HCT116 (cell line): ENCODE results near the gene TTF1. TPM values are rescaled to one million over a fixed set of nuclear protein-coding genes. Genes with fewer than 3 reads are reported as not detected.

Source experiments
- ATAC-seq: fragments of 200-7000 bp; cut with Tn5 transposase; 2 replicates; pipeline ENCODE4 v1.9.1; 2020; ENCODE audit warnings: mild to moderate bottlenecking, moderate library complexity
- BruUV-seq: library from RNA; stranded (reverse); fragments of 400-500 nt; replicated peaks from 2 replicates; lab custom pipeline; 2021; lab: Mats Ljungman, UMichigan
- CTCF ChIA-PET: fragments of 300-600 bp; sonication (Branson Sonifier 250); formaldehyde crosslinking; loops from one replicate; lab custom pipeline; 2021; ENCODE audit warnings: antibody characterized with exemption; lab: Charles Lee
- POLR2A ChIA-PET: fragments of 300-600, 350-600 bp; sonication (Branson Sonifier 250); formaldehyde crosslinking; loops from one replicate; lab custom pipeline; 2021; ENCODE audit warnings: antibody characterized with exemption; lab: Charles Lee
- RAD21 ChIA-PET, 2 experiments: fragments of 300-600 bp; sonication (Branson Sonifier 250); formaldehyde crosslinking; loops; one replicate each; lab custom pipeline; 2023; ENCODE audit warnings: low total read pairs in 2 of 2; ENCODE audit not compliant: uncharacterized antibody in 2 of 2, unreplicated experiment in 2 of 2, low non-redundant PET in 1 of 2; lab: Charles Lee
- DNase-seq: peaks from one replicate; pipeline ENCODE4 v3.0.0-alpha.2; 2010; ENCODE audit warnings: low read depth, low spot score
- H2AFZ ChIP-seq: fragments of 200-600 bp; shearing (Covaris generic), sonication (generic); 2 replicates; pipeline ENCODE4 v1.6.1; 2017; ENCODE audit warnings: low read depth, mixed run types, mixed read lengths, antibody characterized with exemption, low read length; ENCODE audit not compliant: poor library complexity, severe bottlenecking
- H3K27ac ChIP-seq: 2 replicates; pipeline ENCODE4 v1.5.1; 2012; ENCODE audit warnings: low read depth, low read length
- H3K27me3 ChIP-seq: fragments of 200-600 bp; sonication (generic); 2 replicates; pipeline ENCODE4 v1.6.1; 2016; ENCODE audit warnings: mixed run types, low read length, mixed read lengths; ENCODE audit not compliant: insufficient read depth
- H3K36me3 ChIP-seq, 2 experiments: fragments of 200-500 bp in 1 of 2; fragments of 200-600 bp in 1 of 2; sonication (Bioruptor generic) in 1 of 2; sonication (generic) in 1 of 2; 2 replicates each; pipeline versions ENCODE4 v1.5.1 to v1.6.1; 2014 to 2016; ENCODE audit warnings: low read length in 2 of 2, inconsistent platforms in 1 of 2, mixed read lengths in 1 of 2, mixed run types in 1 of 2; ENCODE audit not compliant: insufficient read depth in 2 of 2, control insufficient read depth in 1 of 2
- H3K4me1 ChIP-seq, 2 experiments: fragments of 200-600 bp in 1 of 2; sonication (generic) in 1 of 2; 2 replicates each; pipeline versions ENCODE4 v1.5.1 to v1.6.1; 2012 to 2017; ENCODE audit warnings: low read length in 2 of 2, inconsistent platforms in 1 of 2, mild to moderate bottlenecking in 1 of 2, mixed read lengths in 1 of 2, mixed run types in 1 of 2, moderate library complexity in 1 of 2; ENCODE audit not compliant: insufficient read depth in 2 of 2, control insufficient read depth in 1 of 2
- H3K4me2 ChIP-seq: fragments of 200-600 bp; sonication (generic); 2 replicates; pipeline ENCODE4 v1.6.1; 2017; ENCODE audit warnings: mixed run types, low read length, mixed read lengths
- H3K4me3 ChIP-seq, 2 experiments: fragments of 200-600 bp in 1 of 2; sonication (generic) in 1 of 2; replicated peaks in 1 of 2; 2 replicates each; pipeline ENCODE4 v1.5.1; 2011 to 2016; ENCODE audit warnings: low read length in 2 of 2, control low read depth in 1 of 2, low read depth in 1 of 2, mild to moderate bottlenecking in 1 of 2, mixed read lengths in 1 of 2, mixed run types in 1 of 2
- H3K79me2 ChIP-seq: fragments of 200-600 bp; sonication (generic); 2 replicates; pipeline ENCODE4 v1.6.1; 2017; ENCODE audit warnings: mild to moderate bottlenecking, mixed run types, low read length, moderate library complexity, mixed read lengths; ENCODE audit not compliant: insufficient read depth
- H3K9ac ChIP-seq: fragments of 200-600 bp; sonication (generic); 2 replicates; pipeline ENCODE4 v1.6.1; 2016; ENCODE audit warnings: low read length, mixed read lengths
- H3K9me2 ChIP-seq: fragments of 200-600 bp; sonication (generic), shearing (Covaris generic); 2 replicates; pipeline ENCODE4 v1.6.1; 2017; ENCODE audit warnings: mixed run types, mild to moderate bottlenecking, moderate library complexity; ENCODE audit not compliant: insufficient read depth
- H3K9me3 ChIP-seq, 2 experiments: fragments of 200-500 bp in 1 of 2; fragments of 200-600 bp in 1 of 2; sonication (Bioruptor generic) in 1 of 2; sonication (generic) in 1 of 2; 2 replicates each; pipeline ENCODE4 v1.6.1; 2014 to 2017; ENCODE audit warnings: low read length in 2 of 2, mixed read lengths in 2 of 2, inconsistent platforms in 1 of 2, low read depth in 1 of 2, mild to moderate bottlenecking in 1 of 2, mixed run types in 1 of 2, moderate library complexity in 1 of 2; ENCODE audit not compliant: control insufficient read depth in 1 of 2, insufficient read depth in 1 of 2
- H4K20me1 ChIP-seq: fragments of 200-600 bp; sonication (generic), shearing (Covaris generic); 2 replicates; pipeline ENCODE4 v1.6.1; 2017; ENCODE audit warnings: mixed run types, mild to moderate bottlenecking, moderate library complexity; ENCODE audit not compliant: insufficient read depth
- CBX3 ChIP-seq: IDR thresholded peaks from 2 replicates; pipeline ENCODE4 v1.6.1; 2012; ENCODE audit warnings: low read depth
- CEBPB ChIP-seq: IDR thresholded peaks from 2 replicates; pipeline ENCODE4 v1.6.1; 2012; ENCODE audit warnings: low read depth
- CTCF ChIP-seq, 3 experiments: fragments of 200-600 bp in 1 of 3; sonication (generic) in 1 of 3; IDR thresholded peaks in 2 of 3; conservative IDR thresholded peaks in 1 of 3; 2 replicates each; pipeline ENCODE4 v1.5.1; 2012 to 2017; ENCODE audit warnings: low read depth in 2 of 3, low read length in 2 of 3, antibody characterized with exemption in 1 of 3, borderline replicate concordance in 1 of 3, control low read depth in 1 of 3, mild to moderate bottlenecking in 1 of 3, mixed read lengths in 1 of 3, mixed run types in 1 of 3, moderate library complexity in 1 of 3; ENCODE audit not compliant: insufficient read depth in 1 of 3
- EGR1 ChIP-seq: IDR thresholded peaks from 2 replicates; pipeline ENCODE4 v1.6.1; 2012; ENCODE audit warnings: low read depth
- JUND ChIP-seq: IDR thresholded peaks from 2 replicates; pipeline ENCODE4 v1.6.1; 2012
- POLR2AphosphoS5 ChIP-seq: IDR thresholded peaks from 2 replicates; pipeline ENCODE4 v1.6.1; 2011; ENCODE audit warnings: mild to moderate bottlenecking, low read depth, low read length, moderate library complexity
- RAD21 ChIP-seq: IDR thresholded peaks from 2 replicates; pipeline ENCODE4 v1.6.1; 2012; ENCODE audit warnings: low read depth, mild to moderate bottlenecking
- REST ChIP-seq: IDR thresholded peaks from 2 replicates; pipeline ENCODE4 v1.6.1; 2012; ENCODE audit warnings: low read depth
- SIN3A ChIP-seq: IDR thresholded peaks from 2 replicates; pipeline ENCODE4 v1.6.1; 2012; ENCODE audit warnings: low read depth
- SP1 ChIP-seq: IDR thresholded peaks from 2 replicates; pipeline ENCODE4 v1.6.1; 2012; ENCODE audit warnings: low read depth
- SRF ChIP-seq: IDR thresholded peaks from 2 replicates; pipeline ENCODE4 v1.6.1; 2012; ENCODE audit warnings: low read depth
- TCF7L2 ChIP-seq: IDR thresholded peaks from 2 replicates; pipeline ENCODE4 v1.7.0; 2011; ENCODE audit warnings: borderline replicate concordance, inconsistent platforms; ENCODE audit not compliant: insufficient read depth, insufficient read length; ENCODE audit errors: extremely low read depth
- YY1 ChIP-seq: IDR thresholded peaks from 2 replicates; pipeline ENCODE4 v1.6.1; 2011; ENCODE audit warnings: low read length, low read depth, moderate library complexity, mild to moderate bottlenecking; ENCODE audit not compliant: insufficient replicate concordance; ENCODE audit errors: extremely low read depth
- ZNF274 ChIP-seq: fragments of 200-500 bp; sonication (Bioruptor generic); IDR thresholded peaks from 2 replicates; pipeline ENCODE4 v1.6.1; 2014; ENCODE audit warnings: mild to moderate bottlenecking, low read depth, low read length, inconsistent platforms
- intact Hi-C: fragments of 100-400 bp; cut with micrococcal nuclease; formaldehyde crosslinking; loops from 2 replicates; pipeline ENCODE4 v1.10.0; 2022
- total RNA-seq: library from RNA; stranded (reverse); gene quantifications from one replicate; pipeline ENCODE4 v1.2.1, GENCODE V29; 2021; ENCODE audit not compliant: unreplicated experiment
- TF ChIP-seq, protein P1 (sequence below): IDR thresholded peaks from 2 replicates; pipeline ENCODE4 v1.6.1; 2012

Gene TTF1
- total RNA-seq, 1 experiment from 2014 or later = 14.5 TPM

GRCh38 chr9:132384376-132384775, 22.3 kb downstream of the TTF1 start:
- no peak overlapping the region for H3K4me2 ChIP-seq
- H3K9ac ChIP-seq = no peak overlapping the region
- TF ChIP-seq SP1 (no peak), SRF (no peak), RAD21 (no peak), TCF7L2 (no peak)
- TF ChIP-seq, all 23 proteins: peak for 0
- Histone ChIP-seq H3K36me3 (peaks cover 31 to 36% of the 10 kb centered on the region in 2 experiments), H3K9me2 (no peaks in the 10 kb centered on the region), H3K27ac (no peak overlapping the region), H3K4me1 (no peaks in the 10 kb centered on the region), H3K27me3 (no peaks in the 10 kb centered on the region), H3K79me2 (no peaks in the 10 kb centered on the region), H3K9me3 (no peaks in the 10 kb centered on the region), H2AFZ (no peak overlapping the region), H3K4me3 (no peak overlapping the region), H4K20me1 (no peaks in the 10 kb centered on the region)
- BruUV-seq = no TSS peak
- ATAC-seq (no peak), DNase-seq (no peak)
- intact Hi-C loops = loop anchor here (10.0 kb wide), 1 partner anchor 600 kb away; no protein-coding TSS in a partner anchor
- CTCF ChIA-PET = interaction anchor here (1.1 kb wide), 1 partner anchor 28 kb away, joined by 3 read pairs; no protein-coding TSS in a partner anchor
- POLR2A ChIA-PET = no interaction called here
- RAD21 ChIA-PET = no interaction called here

GRCh38 chr9:132383462-132383883, 23.2 kb downstream of the TTF1 start:
- Histone ChIP-seq H3K9me2 (no peaks in the 10 kb centered on the region), H2AFZ (no peak overlapping the region), H3K4me2 (no peak overlapping the region), H3K79me2 (no peaks in the 10 kb centered on the region), H4K20me1 (no peaks in the 10 kb centered on the region), H3K36me3 (peaks cover 33 to 39% of the 10 kb centered on the region in 2 experiments), H3K9ac (no peak overlapping the region), H3K4me1 (no peaks in the 10 kb centered on the region), H3K27me3 (no peaks in the 10 kb centered on the region), H3K4me3 (no peak overlapping the region), H3K27ac (no peak overlapping the region), H3K9me3 (no peaks in the 10 kb centered on the region)
- CTCF ChIA-PET = interaction anchor here (1.1 kb wide), 1 partner anchor 28 kb away, joined by 3 read pairs; no protein-coding TSS in a partner anchor
- POLR2A ChIA-PET = no interaction called here
- ATAC-seq = no peak
- intact Hi-C loops = loop anchor here (10.0 kb wide), 1 partner anchor 599 kb away; no protein-coding TSS in a partner anchor
- RAD21 ChIA-PET = no interaction called here
- DNase-seq = no peak
- BruUV-seq = no TSS peak
- TF ChIP-seq SRF (no peak), SIN3A (no peak), ZNF274 (no peak), CBX3 (no peak), CTCF (IDR thresholded peaks at IDR 0.05 in 2 of 3, conservative IDR thresholded peaks at IDR 0.05 in 1 of 3; ENCODE audit: borderline replicate concordance in 1 of 3, insufficient read depth in 1 of 3, low read depth in 2 of 3, low read length in 2 of 3) (no peak), JUND (no peak), EGR1 (no peak), REST (no peak), TCF7L2 (no peak), YY1 (no peak), RAD21 (no peak), CEBPB (no peak), POLR2AphosphoS5 (no peak)
- TF ChIP-seq, protein P1, sequence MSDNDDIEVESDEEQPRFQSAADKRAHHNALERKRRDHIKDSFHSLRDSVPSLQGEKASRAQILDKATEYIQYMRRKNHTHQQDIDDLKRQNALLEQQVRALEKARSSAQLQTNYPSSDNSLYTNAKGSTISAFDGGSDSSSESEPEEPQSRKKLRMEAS = no peak
